DOHH2 (cell line): Measurements from ENCODE around the gene PEX26.
A peak's percentile ranks its signal among the peaks of the same experiment; 100 is the strongest.

Experiments used
- H3F3A ChIP-seq: fragments of 200-600 bp; sonication (generic), shearing (Covaris generic); 2 replicates; pipeline ENCODE4 v1.6.0; 2016; ENCODE audit warnings: antibody characterized with exemption, mild to moderate bottlenecking; ENCODE audit not compliant: control insufficient read depth, insufficient read depth
- H3K27ac ChIP-seq: fragments of 200-600 bp; sonication (generic); 2 replicates; pipeline ENCODE4 v1.5.1; 2014; ENCODE audit warnings: low read depth, mild to moderate bottlenecking, low read length, moderate library complexity
- H3K27me3 ChIP-seq: fragments of 200-600 bp; sonication (generic); 2 replicates; pipeline ENCODE4 v1.6.1; 2014; ENCODE audit warnings: mild to moderate bottlenecking, low read length, mixed read lengths; ENCODE audit not compliant: control insufficient read depth
- H3K36me3 ChIP-seq: fragments of 200-600 bp; sonication (generic); 2 replicates; pipeline ENCODE4 v1.6.1; 2014; ENCODE audit warnings: mild to moderate bottlenecking, low read length, moderate library complexity, mixed read lengths; ENCODE audit not compliant: control insufficient read depth
- H3K4me1 ChIP-seq: fragments of 200-600 bp; sonication (generic); 2 replicates; pipeline ENCODE4 v1.6.1; 2014; ENCODE audit warnings: mild to moderate bottlenecking, low read length, mixed read lengths; ENCODE audit not compliant: control insufficient read depth
- H3K4me2 ChIP-seq: fragments of 200-600 bp; sonication (generic); 2 replicates; pipeline ENCODE4 v1.6.0; 2014; ENCODE audit warnings: mild to moderate bottlenecking, low read length, moderate library complexity
- H3K4me3 ChIP-seq: fragments of 200-600 bp; sonication (generic); 2 replicates; pipeline ENCODE4 v1.5.1; 2014; ENCODE audit warnings: mild to moderate bottlenecking, low read length, mixed read lengths
- H3K79me2 ChIP-seq: fragments of 200-600 bp; sonication (generic); 2 replicates; pipeline ENCODE4 v1.6.1; 2014; ENCODE audit warnings: mild to moderate bottlenecking, low read length, mixed read lengths; ENCODE audit not compliant: control insufficient read depth
- H3K9me2 ChIP-seq: fragments of 200-600 bp; sonication (generic); replicated peaks from 2 replicates; pipeline ENCODE4 v1.6.1; 2014; ENCODE audit warnings: mild to moderate bottlenecking, low read length, mixed read lengths; ENCODE audit not compliant: control insufficient read depth
- H3K9me3 ChIP-seq: fragments of 200-600 bp; sonication (generic); 2 replicates; pipeline ENCODE4 v1.6.1; 2014; ENCODE audit warnings: antibody characterized with exemption, low read length, mixed read lengths; ENCODE audit not compliant: control insufficient read depth, insufficient read depth
- H4K20me1 ChIP-seq: fragments of 200-600 bp; sonication (generic); 2 replicates; pipeline ENCODE4 v1.6.0; 2014; ENCODE audit warnings: low read depth, mild to moderate bottlenecking, antibody characterized with exemption, low read length, moderate library complexity; ENCODE audit not compliant: control insufficient read depth, insufficient read depth
- EZH2phosphoT487 ChIP-seq: fragments of 200-600 bp; sonication (generic); IDR thresholded peaks from 2 replicates; pipeline ENCODE4 v1.6.1; 2017; ENCODE audit warnings: borderline replicate concordance, mild to moderate bottlenecking, antibody characterized with exemption, low read length, moderate library complexity, mixed read lengths
- TF ChIP-seq, protein P1 (sequence below): fragments of 200-600 bp; sonication (generic); IDR thresholded peaks from one replicate; pipeline ENCODE4 v1.5.1; 2014; ENCODE audit warnings: antibody characterized with exemption, mild to moderate bottlenecking, low read depth, low read length; ENCODE audit not compliant: poor library complexity, severe bottlenecking

Gene PEX26

DNA sequence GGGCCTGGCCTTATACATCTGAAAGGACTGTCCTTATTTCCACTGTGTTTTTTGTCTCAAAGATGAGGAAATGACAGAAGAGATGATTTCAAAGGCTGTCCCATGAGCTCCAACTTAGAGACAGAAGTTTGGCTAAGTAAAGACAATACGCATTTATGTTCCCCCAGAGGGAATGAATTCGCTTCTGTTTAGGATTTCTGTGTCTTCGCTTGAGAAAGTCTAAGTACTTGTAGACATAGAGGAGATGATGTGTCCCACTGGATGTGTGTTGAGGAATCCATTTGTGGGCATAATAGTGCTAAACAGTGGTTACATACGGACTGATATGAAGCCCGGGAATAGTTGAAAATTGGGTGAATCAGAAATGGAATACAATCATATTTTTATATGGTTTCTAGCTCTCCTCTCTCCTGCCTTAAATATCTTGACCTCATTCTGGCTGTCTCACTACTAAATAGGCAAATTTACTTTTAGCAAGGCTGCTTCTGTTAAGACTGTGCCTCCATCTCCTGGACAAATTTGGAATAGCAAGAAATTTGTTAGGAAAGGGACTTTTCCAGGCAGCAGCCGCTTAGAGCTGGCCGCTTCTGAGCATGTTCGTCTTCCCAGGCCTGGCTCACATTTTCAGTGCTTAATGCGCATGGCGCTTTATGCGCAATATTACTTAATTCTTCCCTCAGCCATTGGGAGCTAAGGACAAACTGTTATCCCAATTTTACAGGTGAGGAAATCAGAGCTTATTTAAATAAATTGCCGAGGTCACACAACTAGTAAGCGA, 1.9 kb upstream of the PEX26 start:
- Histone ChIP-seq H3K9me2 (no peaks in the 10 kb centered on the region), H4K20me1 (no peaks in the 10 kb centered on the region), H3K4me1 (peaks cover 52% of the 10 kb centered on the region), H3K4me2 (peak overlapping the region; percentile 73), H3K79me2 (peaks cover 44% of the 10 kb centered on the region), H3K36me3 (peaks cover 27% of the 10 kb centered on the region), H3F3A (no peaks in the 10 kb centered on the region; the same call in 1 of the 2 replicates), H3K9me3 (no peaks in the 10 kb centered on the region), H3K4me3 (peak overlapping the region; percentile 87), H3K27me3 (no peaks in the 10 kb centered on the region), H3K27ac (peak overlapping the region; percentile 52)
- no peak for TF ChIP-seq EZH2phosphoT487
- TF ChIP-seq, protein P1, sequence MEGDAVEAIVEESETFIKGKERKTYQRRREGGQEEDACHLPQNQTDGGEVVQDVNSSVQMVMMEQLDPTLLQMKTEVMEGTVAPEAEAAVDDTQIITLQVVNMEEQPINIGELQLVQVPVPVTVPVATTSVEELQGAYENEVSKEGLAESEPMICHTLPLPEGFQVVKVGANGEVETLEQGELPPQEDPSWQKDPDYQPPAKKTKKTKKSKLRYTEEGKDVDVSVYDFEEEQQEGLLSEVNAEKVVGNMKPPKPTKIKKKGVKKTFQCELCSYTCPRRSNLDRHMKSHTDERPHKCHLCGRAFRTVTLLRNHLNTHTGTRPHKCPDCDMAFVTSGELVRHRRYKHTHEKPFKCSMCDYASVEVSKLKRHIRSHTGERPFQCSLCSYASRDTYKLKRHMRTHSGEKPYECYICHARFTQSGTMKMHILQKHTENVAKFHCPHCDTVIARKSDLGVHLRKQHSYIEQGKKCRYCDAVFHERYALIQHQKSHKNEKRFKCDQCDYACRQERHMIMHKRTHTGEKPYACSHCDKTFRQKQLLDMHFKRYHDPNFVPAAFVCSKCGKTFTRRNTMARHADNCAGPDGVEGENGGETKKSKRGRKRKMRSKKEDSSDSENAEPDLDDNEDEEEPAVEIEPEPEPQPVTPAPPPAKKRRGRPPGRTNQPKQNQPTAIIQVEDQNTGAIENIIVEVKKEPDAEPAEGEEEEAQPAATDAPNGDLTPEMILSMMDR, result peak; percentile 83

DNA sequence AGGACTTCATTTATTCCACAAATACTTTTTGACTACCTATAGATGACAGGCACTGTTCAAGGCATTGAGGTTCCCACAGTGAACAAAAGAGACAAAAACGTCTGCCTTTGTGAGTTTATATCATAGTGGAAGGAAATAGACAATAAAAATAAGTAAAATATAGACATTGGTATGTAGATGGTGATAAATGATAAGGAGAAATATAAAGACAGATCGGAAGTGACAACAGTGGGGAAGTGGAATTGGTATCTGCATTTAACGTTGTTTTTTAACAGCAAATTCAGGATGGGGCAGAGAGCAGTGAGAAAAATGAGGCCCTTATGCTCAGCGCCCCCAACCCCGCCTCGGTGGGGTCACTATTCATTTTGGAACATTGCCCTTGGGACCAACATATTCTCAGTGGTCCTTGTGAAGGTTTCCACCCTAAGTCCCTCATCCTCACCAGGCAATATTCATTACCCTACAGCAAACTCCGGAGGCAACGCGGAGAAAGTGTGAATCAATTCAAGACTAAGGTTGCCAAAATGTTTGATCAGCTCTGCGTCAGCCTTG, 627 bp upstream of the PEX26 start:
- Histone ChIP-seq H3K9me3 (no peaks in the 10 kb centered on the region), H3K36me3 (peaks cover 34% of the 10 kb centered on the region), H3K4me2 (peak overlapping the region; percentile 73), H3K27me3 (no peaks in the 10 kb centered on the region), H3K27ac (peak overlapping the region; percentile 52), H4K20me1 (no peaks in the 10 kb centered on the region), H3K79me2 (peaks cover 55% of the 10 kb centered on the region), H3K9me2 (no peaks in the 10 kb centered on the region), H3K4me3 (peak overlapping the region; percentile 87), H3F3A (no peaks in the 10 kb centered on the region), H3K4me1 (peaks cover 43% of the 10 kb centered on the region)
- TF ChIP-seq, protein P1, result no peak
- TF ChIP-seq EZH2phosphoT487, result no peak

DNA sequence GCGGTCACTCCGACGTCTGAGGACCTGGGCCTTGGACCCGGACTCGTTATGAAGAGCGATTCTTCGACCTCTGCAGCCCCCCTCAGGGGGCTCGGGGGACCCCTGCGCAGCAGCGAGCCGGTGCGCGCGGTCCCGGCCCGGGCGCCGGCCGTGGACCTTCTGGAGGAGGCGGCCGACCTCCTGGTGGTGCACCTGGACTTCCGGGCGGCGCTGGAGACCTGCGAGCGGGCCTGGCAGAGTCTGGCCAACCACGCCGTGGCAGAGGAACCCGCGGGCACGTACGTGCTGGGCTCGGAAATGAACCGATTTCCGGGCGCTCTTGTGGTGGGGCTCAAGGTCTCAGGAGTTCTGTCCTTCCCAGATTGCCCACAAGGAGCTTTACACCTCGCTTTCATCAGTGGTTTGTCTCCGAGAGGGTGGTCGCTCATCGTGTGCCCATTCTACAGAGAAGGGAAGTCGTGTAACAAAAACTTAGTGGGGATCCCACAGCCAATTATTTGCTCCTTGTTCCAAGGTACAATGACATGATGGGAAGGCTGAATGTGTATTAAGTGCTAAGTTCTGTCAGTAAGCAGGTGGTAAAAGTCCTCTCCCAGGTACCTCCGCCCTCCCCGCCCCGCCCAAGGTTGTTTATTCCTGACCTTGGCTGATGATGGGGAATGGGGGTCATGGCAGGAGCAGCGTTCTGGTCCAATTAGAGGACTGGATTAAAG, 695 bp downstream of the PEX26 start:
- H3K4me1 ChIP-seq, result peaks cover 34% of the 10 kb centered on the region
- H3K27me3 ChIP-seq, result no peaks in the 10 kb centered on the region
- H4K20me1 ChIP-seq, result no peaks in the 10 kb centered on the region
- peak overlapping the region; percentile 87 for H3K4me3 ChIP-seq
- peak overlapping the region; percentile 73 for H3K4me2 ChIP-seq
- TF ChIP-seq, protein P1, result peak; percentile 26
- no peak for TF ChIP-seq EZH2phosphoT487
- peak overlapping the region; percentile 53 for H3K27ac ChIP-seq
- H3F3A ChIP-seq, result no peaks in the 10 kb centered on the region
- H3K36me3 ChIP-seq, result peaks cover 48% of the 10 kb centered on the region
- H3K9me2 ChIP-seq, result no peaks in the 10 kb centered on the region
- no peaks in the 10 kb centered on the region for H3K9me3 ChIP-seq
- H3K79me2 ChIP-seq, result peaks cover 68% of the 10 kb centered on the region
